GM23338 (cell line): ENCODE measurements around the gene LILRB5. TPM values are rescaled to one million over a fixed set of nuclear protein-coding genes. Genes with fewer than 3 reads are reported as not detected.

Source experiments
- ATAC-seq: fragments of 200-7000 bp; cut with Tn5 transposase; 3 replicates; pipeline ENCODE4 v1.9.1; 2020
- DNase-seq: peaks from one replicate; pipeline ENCODE4 v3.0.0-alpha.2; 2015; ENCODE audit warnings: low spot score
- H2AFZ ChIP-seq: fragments of 200-600 bp; sonication (generic); 2 replicates; pipeline ENCODE4 v1.8.0; 2016; ENCODE audit warnings: antibody characterized with exemption, mild to moderate bottlenecking, moderate library complexity
- H3F3A ChIP-seq: fragments of 200-600 bp; sonication (generic); replicated peaks from 2 replicates; pipeline ENCODE4 v1.8.0; 2017; ENCODE audit warnings: antibody characterized with exemption, mixed run types, low read depth
- H3K27ac ChIP-seq: fragments of 200-600 bp; sonication (generic); 2 replicates; pipeline ENCODE4 v1.6.1; 2016; ENCODE audit warnings: low read depth
- H3K27me3 ChIP-seq: fragments of 200-600 bp; sonication (generic); 2 replicates; pipeline ENCODE4 v1.8.0; 2016; ENCODE audit warnings: mild to moderate bottlenecking, mixed run types, moderate library complexity; ENCODE audit not compliant: insufficient read depth
- H3K36me3 ChIP-seq: fragments of 200-600 bp; sonication (generic); 2 replicates; pipeline ENCODE4 v1.8.0; 2016; ENCODE audit warnings: mild to moderate bottlenecking; ENCODE audit not compliant: insufficient read depth
- H3K4me1 ChIP-seq: fragments of 200-600 bp; sonication (generic); 2 replicates; pipeline ENCODE4 v1.8.0; 2016; ENCODE audit warnings: mild to moderate bottlenecking, moderate library complexity; ENCODE audit not compliant: insufficient read depth
- H3K4me2 ChIP-seq: fragments of 200-600 bp; sonication (generic); 2 replicates; pipeline ENCODE4 v1.7.1; 2017; ENCODE audit warnings: mixed run types
- H3K4me3 ChIP-seq: fragments of 200-600 bp; sonication (generic); 2 replicates; pipeline ENCODE4 v1.6.1; 2016; ENCODE audit warnings: mixed run types
- H3K79me2 ChIP-seq: fragments of 200-600 bp; sonication (generic); replicated peaks from 2 replicates; pipeline ENCODE4 v1.8.0; 2017; ENCODE audit warnings: mild to moderate bottlenecking; ENCODE audit not compliant: insufficient read depth
- H3K9me2 ChIP-seq: fragments of 200-600 bp; sonication (generic); 2 replicates; pipeline ENCODE4 v1.8.0; 2017; ENCODE audit not compliant: insufficient read depth
- H4K20me1 ChIP-seq: fragments of 200-600 bp; sonication (generic); replicated peaks from 2 replicates; pipeline ENCODE4 v1.8.0; 2017; ENCODE audit warnings: mild to moderate bottlenecking; ENCODE audit not compliant: insufficient read depth
- H3K27ac Mint-ChIP-seq: 2 replicates; pipeline ENCODE4 v1.8.0; 2020; ENCODE audit warnings: inconsistent platforms, mild to moderate bottlenecking, moderate library complexity, mixed read lengths
- H3K27me3 Mint-ChIP-seq: 3 replicates; pipeline ENCODE4 v1.8.0; 2022; ENCODE audit warnings: low read depth, mild to moderate bottlenecking, moderate library complexity, mixed read lengths, inconsistent platforms; ENCODE audit not compliant: insufficient read depth, poor library complexity
- H3K36me3 Mint-ChIP-seq: 3 replicates; pipeline ENCODE4 v1.8.0; 2021; ENCODE audit warnings: low read depth, mild to moderate bottlenecking, inconsistent platforms, moderate library complexity, mixed read lengths
- H3K4me1 Mint-ChIP-seq: 3 replicates; pipeline ENCODE4 v1.8.0; 2020; ENCODE audit warnings: mild to moderate bottlenecking, inconsistent platforms, mixed read lengths
- H3K4me3 Mint-ChIP-seq: 3 replicates; pipeline ENCODE4 v1.8.0; 2021; ENCODE audit warnings: moderate library complexity, mild to moderate bottlenecking, inconsistent platforms, mixed read lengths
- H3K9me3 Mint-ChIP-seq: 3 replicates; pipeline ENCODE4 v1.8.0; 2020; ENCODE audit warnings: moderate library complexity, mild to moderate bottlenecking, inconsistent platforms, mixed read lengths
- CREB1 ChIP-seq: fragments of 250-450 bp; sonication (Bioruptor Pico); IDR thresholded peaks from 2 replicates; pipeline ENCODE4 v1.5.0; 2020; ENCODE audit warnings: low read depth, mild to moderate bottlenecking, moderate library complexity
- CTCF ChIP-seq, 2 experiments: fragments of 200-600 bp in 1 of 2; sonication (generic) in 1 of 2; conservative IDR thresholded peaks; 2 replicates each; pipeline versions ENCODE4 v1.5.1 to v1.6.1; 2016 to 2017; ENCODE audit warnings: antibody characterized with exemption in 2 of 2, low read depth in 2 of 2, mild to moderate bottlenecking in 2 of 2, moderate library complexity in 1 of 2
- ETS1 ChIP-seq: IDR thresholded peaks from 2 replicates; pipeline ENCODE4 v1.6.1; 2016; ENCODE audit warnings: antibody characterized with exemption
- EZH2 ChIP-seq: fragments of 200-600 bp; sonication (generic); IDR thresholded peaks from one replicate; pipeline ENCODE4 v1.8.0; 2017; ENCODE audit warnings: antibody characterized with exemption, mild to moderate bottlenecking, low read depth; ENCODE audit not compliant: unreplicated experiment
- EZH2phosphoT487 ChIP-seq: fragments of 200-600 bp; sonication (generic); IDR thresholded peaks from one replicate; pipeline ENCODE4 v1.8.1; 2018; ENCODE audit warnings: antibody characterized with exemption; ENCODE audit not compliant: unreplicated experiment
- JUNB ChIP-seq: IDR thresholded peaks from one replicate; pipeline ENCODE4 v1.6.1; 2016; ENCODE audit warnings: antibody characterized with exemption; ENCODE audit not compliant: unreplicated experiment
- NANOG ChIP-seq: IDR thresholded peaks from 2 replicates; pipeline ENCODE4 v1.6.1; 2016; ENCODE audit warnings: antibody characterized with exemption, borderline replicate concordance
- POLR2AphosphoS5 ChIP-seq: IDR thresholded peaks from 2 replicates; pipeline ENCODE4 v1.6.1; 2016; ENCODE audit warnings: antibody characterized with exemption, low read depth
- REST ChIP-seq: IDR thresholded peaks from one replicate; pipeline ENCODE4 v1.6.1; 2018; ENCODE audit warnings: antibody characterized with exemption; ENCODE audit not compliant: unreplicated experiment
- STAT1 ChIP-seq: IDR thresholded peaks from one replicate; pipeline ENCODE4 v1.6.1; 2016; ENCODE audit warnings: antibody characterized with exemption; ENCODE audit not compliant: unreplicated experiment
- ZNF114 ChIP-seq: fragments of 250-450 bp; sonication (Bioruptor Pico); IDR thresholded peaks from 2 replicates; pipeline ENCODE4 v1.5.0; 2020; ENCODE audit warnings: mild to moderate bottlenecking, moderate library complexity
- ZNF331 ChIP-seq: fragments of 250-450 bp; sonication (Bioruptor Pico); IDR thresholded peaks from 2 replicates; pipeline ENCODE4 v1.5.0; 2020; ENCODE audit warnings: low read depth, mild to moderate bottlenecking, moderate library complexity
- ZNF462 ChIP-seq: fragments of 250-450 bp; sonication (Bioruptor Pico); IDR thresholded peaks from 2 replicates; pipeline ENCODE4 v1.5.0; 2020; ENCODE audit warnings: mild to moderate bottlenecking, moderate library complexity
- polyA plus RNA-seq: library from polyadenylated mRNA; unstranded; fragments of >200 nt; fragmentation: Nextera tagmentation; extraction: Ambion mirVana; gene quantifications from 2 replicates; pipeline ENCODE4 v1.2.1, GENCODE V29; 2016
- total RNA-seq: library from RNA; depleted of rRNA; stranded (reverse); fragments of >200 nt; shearing (Covaris generic); gene quantifications from 2 replicates; pipeline ENCODE4 v1.2.3, GENCODE V29; 2014

LILRB5 gene
- total and polyA plus RNA-seq, 2 experiments from 2014 or later: not detected

GRCh38 chr19:54287456-54287855 lies 30.4 kb upstream of the LILRB5 start:
- H3K4me3 Mint-ChIP-seq: no peak overlapping the region
- no peaks in the 10 kb centered on the region for H3K4me1 ChIP-seq
- H3K36me3 ChIP-seq: no peaks in the 10 kb centered on the region
- ATAC-seq (no peak), DNase-seq (no peak)
- H3K9me3 Mint-ChIP-seq: no peaks in the 10 kb centered on the region; the same call in 2 of the 3 replicates
- TF ChIP-seq POLR2AphosphoS5 (no peak), CREB1 (CRISPR knock-in tag) (no peak), REST (no peak), EZH2phosphoT487 (no peak), JUNB (no peak), ZNF462 (CRISPR knock-in tag) (no peak), EZH2 (no peak), ETS1 (no peak), ZNF331 (CRISPR knock-in tag) (no peak), ZNF114 (no peak), CTCF (conservative IDR thresholded peaks at IDR 0.05; ENCODE audit: low read depth in 2 of 2) (no peak), NANOG (no peak), STAT1 (no peak)
- no peak overlapping the region for H3K4me2 ChIP-seq
- no peaks in the 10 kb centered on the region for H3K27me3 Mint-ChIP-seq
- H3K27me3 ChIP-seq: no peaks in the 10 kb centered on the region
- H3K27ac ChIP-seq: no peak overlapping the region
- H3K9me2 ChIP-seq: no peaks in the 10 kb centered on the region
- no peak overlapping the region for H3K27ac Mint-ChIP-seq
- H2AFZ ChIP-seq: no peak overlapping the region
- no peaks in the 10 kb centered on the region for H3K36me3 Mint-ChIP-seq
- H3K79me2 ChIP-seq: no peaks in the 10 kb centered on the region
- no peaks in the 10 kb centered on the region for H3K4me1 Mint-ChIP-seq
- no peaks in the 10 kb centered on the region for H4K20me1 ChIP-seq
- no peaks in the 10 kb centered on the region for H3F3A ChIP-seq
- H3K4me3 ChIP-seq: no peak overlapping the region
